GM12873 (cell line): ENCODE data around the gene NAB2.

ENCODE experiments used
- TF ChIP-seq, protein P1 (sequence below): IDR thresholded peaks from 2 replicates; pipeline ENCODE4 v1.5.1; 2012; ENCODE audit warnings: low read depth, mild to moderate bottlenecking, moderate library complexity, low read length, control low read depth; ENCODE audit not compliant: insufficient read depth; ENCODE audit errors: missing control alignments

The NAB2 gene

GRCh38 chr12:57094208-57095160, 5.6 kb downstream of the NAB2 start:
- TF ChIP-seq, protein P1, sequence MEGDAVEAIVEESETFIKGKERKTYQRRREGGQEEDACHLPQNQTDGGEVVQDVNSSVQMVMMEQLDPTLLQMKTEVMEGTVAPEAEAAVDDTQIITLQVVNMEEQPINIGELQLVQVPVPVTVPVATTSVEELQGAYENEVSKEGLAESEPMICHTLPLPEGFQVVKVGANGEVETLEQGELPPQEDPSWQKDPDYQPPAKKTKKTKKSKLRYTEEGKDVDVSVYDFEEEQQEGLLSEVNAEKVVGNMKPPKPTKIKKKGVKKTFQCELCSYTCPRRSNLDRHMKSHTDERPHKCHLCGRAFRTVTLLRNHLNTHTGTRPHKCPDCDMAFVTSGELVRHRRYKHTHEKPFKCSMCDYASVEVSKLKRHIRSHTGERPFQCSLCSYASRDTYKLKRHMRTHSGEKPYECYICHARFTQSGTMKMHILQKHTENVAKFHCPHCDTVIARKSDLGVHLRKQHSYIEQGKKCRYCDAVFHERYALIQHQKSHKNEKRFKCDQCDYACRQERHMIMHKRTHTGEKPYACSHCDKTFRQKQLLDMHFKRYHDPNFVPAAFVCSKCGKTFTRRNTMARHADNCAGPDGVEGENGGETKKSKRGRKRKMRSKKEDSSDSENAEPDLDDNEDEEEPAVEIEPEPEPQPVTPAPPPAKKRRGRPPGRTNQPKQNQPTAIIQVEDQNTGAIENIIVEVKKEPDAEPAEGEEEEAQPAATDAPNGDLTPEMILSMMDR = no peak

GRCh38 chr12:57095440-57095839, 6.5 kb downstream of the NAB2 start:
- TF ChIP-seq, protein P1 = no peak

DNA sequence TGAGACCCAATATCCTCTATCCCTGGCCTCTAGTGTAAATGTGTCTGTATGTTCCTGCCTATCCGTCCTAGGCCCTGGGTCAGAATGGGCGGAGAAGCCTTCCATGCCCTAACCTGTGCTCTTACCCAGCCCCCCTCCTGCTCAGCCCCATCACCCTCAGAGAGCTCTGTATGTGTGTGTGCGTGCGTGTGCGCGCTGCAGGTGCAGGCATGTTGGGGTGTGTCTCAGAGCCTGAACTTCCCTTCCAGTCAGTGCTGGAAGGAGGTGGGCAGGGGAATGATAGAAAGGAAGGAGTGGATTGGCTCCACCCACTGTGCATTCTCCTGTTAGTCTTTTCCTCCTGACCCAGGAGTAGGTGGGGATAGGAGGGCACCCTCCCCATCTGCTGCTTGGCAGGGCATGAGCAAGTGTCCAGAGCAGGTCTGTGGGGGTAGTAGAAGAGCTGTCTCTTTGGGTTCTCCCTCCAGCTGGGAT, 7.2 kb downstream of the NAB2 start:
- TF ChIP-seq, protein P1 = no peak

- TF ChIP-seq, protein P1 = no peak
These were observed 8.0 kb downstream of the NAB2 start for GRCh38 chr12:57096748-57097553.

DNA sequence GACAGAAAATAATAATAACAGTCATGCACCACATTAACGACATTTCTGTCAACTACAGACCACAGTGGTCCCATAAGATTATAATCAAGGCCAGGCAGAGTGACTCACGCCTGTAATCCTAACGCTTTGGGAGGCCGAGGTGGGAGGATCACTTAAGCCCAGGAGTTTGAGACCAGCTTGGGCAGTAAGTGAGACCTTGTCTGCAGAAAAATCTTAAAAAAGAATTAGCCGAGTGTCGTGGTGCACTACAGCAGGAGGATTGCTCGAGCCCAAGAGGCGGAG, 8.6 kb downstream of the NAB2 start:
- TF ChIP-seq, protein P1 = no peak

DNA sequence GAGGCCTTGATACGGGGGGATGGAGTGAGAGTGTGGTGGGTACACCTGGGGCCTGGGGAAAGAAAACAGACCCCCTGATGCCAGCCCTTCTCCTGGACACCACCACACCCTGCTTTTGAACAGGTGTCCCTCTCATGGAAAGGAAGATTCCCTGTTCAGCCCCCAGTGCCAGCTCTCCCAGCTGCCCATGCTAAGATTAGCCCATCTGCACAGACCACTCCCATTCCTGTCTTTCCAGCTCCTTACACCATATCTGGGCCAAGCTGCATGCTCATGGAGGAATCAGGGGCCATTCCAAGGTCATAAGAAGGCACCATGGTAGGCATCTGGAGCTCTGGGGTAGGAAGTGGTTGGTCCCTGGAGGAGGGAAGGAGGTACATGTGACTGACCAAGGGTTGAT, 9.6 kb downstream of the NAB2 start:
- TF ChIP-seq, protein P1 = no peak
